A673 (cell line): ENCODE data around the gene ESPNL. TPM values are rescaled to one million over a fixed set of nuclear protein-coding genes. Genes with fewer than 3 reads are reported as not detected.

Experiments used
- BruUV-seq: library from RNA; stranded (reverse); fragments of 400-500 nt; replicated peaks from 2 replicates; lab custom pipeline; 2021; lab: Mats Ljungman, UMichigan
- CTCF ChIA-PET: fragments of 300-600 bp; sonication (Branson Sonifier 250); formaldehyde crosslinking; loops from one replicate; lab custom pipeline; 2022; ENCODE audit warnings: antibody characterized with exemption; lab: Charles Lee
- POLR2A ChIA-PET: fragments of 300-600 bp; sonication (Branson Sonifier 250); formaldehyde crosslinking; loops from one replicate; lab custom pipeline; 2022; ENCODE audit warnings: antibody characterized with exemption; ENCODE audit not compliant: low non-redundant PET; lab: Charles Lee
- DNase-seq: peaks from one replicate; pipeline ENCODE4 v3.0.0-alpha.2; 2015; ENCODE audit warnings: low spot score
- H3K27ac ChIP-seq: fragments of 200-600 bp; sonication (generic); 2 replicates; pipeline ENCODE4 v1.5.1; 2016; ENCODE audit warnings: mixed run types, low read depth, mild to moderate bottlenecking, mixed read lengths, antibody characterized with exemption, low read length; ENCODE audit not compliant: poor library complexity, severe bottlenecking
- H3K27me3 ChIP-seq: fragments of 200-600 bp; sonication (generic); replicated peaks from 2 replicates; pipeline ENCODE4 v1.6.1; 2017; ENCODE audit warnings: mixed run types, low read depth, mild to moderate bottlenecking, mixed read lengths, antibody characterized with exemption, low read length; ENCODE audit not compliant: insufficient read depth, poor library complexity
- H3K36me3 ChIP-seq: fragments of 200-600 bp; sonication (generic); 2 replicates; pipeline ENCODE4 v1.6.1; 2016; ENCODE audit warnings: mixed run types, mild to moderate bottlenecking, mixed read lengths, antibody characterized with exemption, low read length; ENCODE audit not compliant: insufficient read depth, poor library complexity, severe bottlenecking
- H3K4me1 ChIP-seq: fragments of 200-600 bp; sonication (generic); 2 replicates; pipeline ENCODE4 v1.6.1; 2017; ENCODE audit warnings: mixed run types, mild to moderate bottlenecking, mixed read lengths, antibody characterized with exemption, low read length; ENCODE audit not compliant: insufficient read depth, poor library complexity, severe bottlenecking
- H3K4me3 ChIP-seq: fragments of 200-600 bp; sonication (generic); 2 replicates; pipeline ENCODE4 v1.5.1; 2016; ENCODE audit warnings: low read depth, mixed run types, mild to moderate bottlenecking, mixed read lengths, low read length; ENCODE audit not compliant: poor library complexity, severe bottlenecking
- H3K9me3 ChIP-seq: fragments of 200-600 bp; sonication (generic); 2 replicates; pipeline ENCODE4 v1.6.1; 2016; ENCODE audit warnings: mixed run types, low read depth, mild to moderate bottlenecking, mixed read lengths, antibody characterized with exemption, low read length; ENCODE audit not compliant: poor library complexity, severe bottlenecking
- EZH2 ChIP-seq: fragments of 200-600 bp; sonication (generic); IDR thresholded peaks from 2 replicates; pipeline ENCODE4 v1.6.1; 2017; ENCODE audit warnings: borderline replicate concordance, low read depth, mild to moderate bottlenecking, mixed read lengths, antibody characterized with exemption, low read length; ENCODE audit not compliant: poor library complexity, severe bottlenecking
- intact Hi-C: fragments of 100-400 bp; cut with micrococcal nuclease; formaldehyde crosslinking; loops from one replicate; pipeline ENCODE4 v1.10.0; 2022; ENCODE audit not compliant: unreplicated experiment
- total RNA-seq: library from RNA; stranded (reverse); gene quantifications from 2 replicates; pipeline ENCODE4 v1.2.3, GENCODE V29; 2021
- TF ChIP-seq, protein P1 (sequence below): fragments of 300-800, 200-600 bp; sonication (generic); conservative IDR thresholded peaks from 2 replicates; pipeline ENCODE4 v1.5.1; 2017; ENCODE audit warnings: low read depth, mild to moderate bottlenecking, antibody characterized with exemption, low read length, moderate library complexity, mixed read lengths

Gene ESPNL
- total RNA-seq, 1 experiment from 2014 or later, result 0.30 TPM

DNA sequence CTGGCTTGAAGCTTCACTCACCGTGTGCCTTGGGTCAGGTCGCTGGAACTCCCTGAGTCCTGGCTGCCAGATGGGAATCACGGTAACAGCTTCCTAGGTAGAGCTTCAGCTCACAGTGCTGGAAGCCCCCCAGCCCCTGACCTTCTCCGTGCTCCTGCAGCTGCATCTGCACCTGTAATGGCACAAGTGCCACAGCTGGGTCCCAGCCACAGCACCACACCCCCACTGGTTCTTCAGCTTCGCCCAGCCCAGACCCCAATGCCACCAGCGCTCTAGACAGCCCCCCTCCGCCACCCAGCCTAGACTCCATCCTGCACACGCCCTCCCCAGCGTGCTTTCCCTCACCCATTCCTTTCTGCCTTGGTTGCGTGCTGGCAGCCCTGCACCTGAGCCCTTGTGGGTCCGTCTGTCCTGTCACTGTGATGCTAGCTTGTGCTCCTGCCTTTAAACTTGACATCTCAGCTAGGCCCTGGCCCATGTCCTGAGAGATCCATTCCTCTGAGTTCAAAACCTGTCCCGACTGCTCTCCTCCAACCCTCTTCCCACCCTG, 7.6 kb upstream of the ESPNL start:
- ChIA-PET POLR2A (no interaction called here), CTCF (no interaction called here)
- Histone ChIP-seq H3K36me3 (peaks cover 4% of the 10 kb centered on the region), H3K4me1 (peaks cover 6% of the 10 kb centered on the region), H3K27ac (no peak overlapping the region), H3K4me3 (no peak overlapping the region), H3K9me3 (no peaks in the 10 kb centered on the region), H3K27me3 (no peaks in the 10 kb centered on the region)
- intact Hi-C loops, result no loop called here
- no peak for DNase-seq
- no peak for TF ChIP-seq EZH2
- TF ChIP-seq, protein P1, sequence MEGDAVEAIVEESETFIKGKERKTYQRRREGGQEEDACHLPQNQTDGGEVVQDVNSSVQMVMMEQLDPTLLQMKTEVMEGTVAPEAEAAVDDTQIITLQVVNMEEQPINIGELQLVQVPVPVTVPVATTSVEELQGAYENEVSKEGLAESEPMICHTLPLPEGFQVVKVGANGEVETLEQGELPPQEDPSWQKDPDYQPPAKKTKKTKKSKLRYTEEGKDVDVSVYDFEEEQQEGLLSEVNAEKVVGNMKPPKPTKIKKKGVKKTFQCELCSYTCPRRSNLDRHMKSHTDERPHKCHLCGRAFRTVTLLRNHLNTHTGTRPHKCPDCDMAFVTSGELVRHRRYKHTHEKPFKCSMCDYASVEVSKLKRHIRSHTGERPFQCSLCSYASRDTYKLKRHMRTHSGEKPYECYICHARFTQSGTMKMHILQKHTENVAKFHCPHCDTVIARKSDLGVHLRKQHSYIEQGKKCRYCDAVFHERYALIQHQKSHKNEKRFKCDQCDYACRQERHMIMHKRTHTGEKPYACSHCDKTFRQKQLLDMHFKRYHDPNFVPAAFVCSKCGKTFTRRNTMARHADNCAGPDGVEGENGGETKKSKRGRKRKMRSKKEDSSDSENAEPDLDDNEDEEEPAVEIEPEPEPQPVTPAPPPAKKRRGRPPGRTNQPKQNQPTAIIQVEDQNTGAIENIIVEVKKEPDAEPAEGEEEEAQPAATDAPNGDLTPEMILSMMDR, result no peak
- BruUV-seq, result no TSS peak

DNA sequence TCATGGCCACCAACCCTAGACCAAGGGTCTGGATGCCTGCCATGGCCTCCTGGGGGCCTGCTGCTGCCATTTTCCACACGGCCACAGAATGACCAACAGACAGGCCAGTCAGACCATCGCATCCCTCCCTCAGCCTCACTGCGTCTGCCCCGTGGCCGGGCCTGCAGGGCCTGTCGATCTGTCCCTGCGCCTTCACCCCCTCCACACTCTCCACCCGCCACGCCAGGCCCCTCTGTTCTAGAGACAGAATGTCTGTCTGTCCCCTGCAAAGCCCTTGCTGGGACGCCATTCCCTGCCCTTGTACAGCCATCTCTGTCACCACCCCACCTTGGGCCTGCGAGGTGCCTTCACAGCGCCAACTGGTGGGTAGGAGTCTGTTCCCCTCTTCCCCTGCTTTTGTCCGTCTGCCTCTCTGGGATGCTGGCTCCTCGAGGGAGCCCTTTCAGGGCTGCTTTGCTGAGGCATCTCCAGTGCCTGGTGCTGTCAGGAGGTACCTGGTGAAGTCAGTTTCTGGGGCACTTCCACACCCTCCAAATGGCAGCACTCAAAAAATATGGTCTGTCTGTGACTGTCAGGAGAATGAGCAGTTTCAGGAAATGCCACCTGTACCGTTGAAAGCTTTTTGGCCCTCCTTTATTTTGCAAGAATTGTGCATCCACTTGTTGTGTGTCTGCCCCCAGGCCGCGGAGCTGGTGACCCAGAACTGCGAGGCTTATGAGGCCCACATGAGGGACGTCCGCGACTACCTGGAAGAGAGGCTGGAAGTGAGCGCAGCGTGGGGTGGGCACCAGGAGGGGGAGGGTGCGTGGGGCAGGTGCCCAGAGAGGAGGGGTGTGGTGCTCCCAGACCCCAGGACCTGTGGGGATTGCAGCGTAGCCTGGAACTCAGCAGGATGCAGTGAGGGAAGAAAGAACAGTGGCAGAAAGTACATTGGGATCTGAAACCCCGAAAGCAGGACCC, 6.7 kb upstream of the ESPNL start:
- POLR2A ChIA-PET, result no interaction called here
- no peaks in the 10 kb centered on the region for H3K9me3 ChIP-seq
- intact Hi-C loops, result no loop called here
- CTCF ChIA-PET, result no interaction called here
- peaks cover 10% of the 10 kb centered on the region for H3K4me1 ChIP-seq
- no peak for TF ChIP-seq EZH2
- TF ChIP-seq, protein P1, result no peak
- no peak for DNase-seq
- no peaks in the 10 kb centered on the region for H3K27me3 ChIP-seq
- no peak overlapping the region for H3K27ac ChIP-seq
- H3K4me3 ChIP-seq, result no peak overlapping the region
- peaks cover 4% of the 10 kb centered on the region for H3K36me3 ChIP-seq
- no TSS peak for BruUV-seq

DNA sequence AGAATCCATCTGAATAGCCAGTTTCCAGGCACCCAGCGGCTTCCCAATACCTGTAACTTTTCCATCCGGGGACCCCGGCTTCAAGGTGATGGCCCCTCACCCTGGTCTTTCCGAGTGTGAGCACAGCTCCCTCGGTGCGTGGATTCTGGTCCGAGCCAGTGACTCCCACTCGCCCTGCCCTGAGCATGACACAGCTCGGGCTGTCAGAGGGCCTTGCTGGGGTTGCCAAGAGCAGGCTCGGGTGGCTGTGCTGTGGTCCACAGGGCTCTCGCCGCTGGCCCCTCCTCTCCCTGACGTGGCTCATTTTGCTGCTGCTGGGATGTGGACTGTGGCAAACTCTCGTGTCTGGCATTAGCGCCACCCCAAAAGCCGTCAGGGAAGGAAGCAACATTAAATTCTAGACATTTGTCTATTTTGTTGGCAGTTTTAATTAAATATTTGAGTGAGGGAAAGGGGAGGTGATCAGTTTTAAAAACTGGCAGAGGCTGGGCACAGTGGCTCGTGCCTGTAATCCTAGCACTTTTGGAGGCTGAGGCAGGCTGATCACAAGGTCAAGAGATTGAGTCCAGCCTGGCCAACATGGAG, 5.6 kb upstream of the ESPNL start:
- peaks cover 4% of the 10 kb centered on the region for H3K36me3 ChIP-seq
- no peaks in the 10 kb centered on the region for H3K27me3 ChIP-seq
- no peak overlapping the region for H3K4me3 ChIP-seq
- no peak for DNase-seq
- intact Hi-C loops, result no loop called here
- no peaks in the 10 kb centered on the region for H3K9me3 ChIP-seq
- POLR2A ChIA-PET, result no interaction called here
- CTCF ChIA-PET, result no interaction called here
- H3K4me1 ChIP-seq, result peaks cover 19% of the 10 kb centered on the region
- H3K27ac ChIP-seq, result no peak overlapping the region
- no TSS peak for BruUV-seq
- no peak for TF ChIP-seq EZH2
- TF ChIP-seq, protein P1, result no peak
